HEK293 (cell line): ENCODE results near the gene SNX8.

Experiments used
- SETDB1 ChIP-seq: IDR thresholded peaks from one replicate; pipeline ENCODE4 v1.6.1; 2017; ENCODE audit warnings: mild to moderate bottlenecking, low read length, moderate library complexity, mixed read lengths; ENCODE audit not compliant: insufficient read length
- SP3 ChIP-seq: fragments of 450-650 bp; formaldehyde crosslinking; IDR thresholded peaks from 2 replicates; pipeline ENCODE4 v1.5.1; 2016; ENCODE audit warnings: missing biosample characterization, missing genetic modification characterization
- ZFP37 ChIP-seq: fragments of 450-650 bp; formaldehyde crosslinking; IDR thresholded peaks from 2 replicates; pipeline ENCODE4 v1.5.1; 2016; ENCODE audit warnings: missing biosample characterization, missing genetic modification characterization
- ZNF121 ChIP-seq: fragments of 450-650 bp; formaldehyde crosslinking; IDR thresholded peaks from 2 replicates; pipeline ENCODE4 v1.5.1; 2016; ENCODE audit warnings: missing biosample characterization, missing genetic modification characterization
- ZNF324 ChIP-seq: fragments of 450-650 bp; formaldehyde crosslinking; IDR thresholded peaks from 2 replicates; pipeline ENCODE4 v1.5.1; 2016; ENCODE audit warnings: missing biosample characterization, missing genetic modification characterization
- ZNF747 ChIP-seq: fragments of 450-650 bp; formaldehyde crosslinking; IDR thresholded peaks from 2 replicates; pipeline ENCODE4 v1.5.1; 2016; ENCODE audit warnings: missing biosample characterization, missing genetic modification characterization
- TF ChIP-seq, protein P1 (sequence below): fragments of 450-650 bp; formaldehyde crosslinking; IDR thresholded peaks from 2 replicates; pipeline ENCODE4 v1.5.1; 2016; ENCODE audit warnings: missing biosample characterization, missing genetic modification characterization
- TF ChIP-seq, protein P2 (sequence below): sonication (generic); formaldehyde crosslinking; IDR thresholded peaks from 2 replicates; pipeline ENCODE4 v1.8.1; 2022; ENCODE audit warnings: mild to moderate bottlenecking, moderate library complexity, missing genetic modification reagents

DNA sequence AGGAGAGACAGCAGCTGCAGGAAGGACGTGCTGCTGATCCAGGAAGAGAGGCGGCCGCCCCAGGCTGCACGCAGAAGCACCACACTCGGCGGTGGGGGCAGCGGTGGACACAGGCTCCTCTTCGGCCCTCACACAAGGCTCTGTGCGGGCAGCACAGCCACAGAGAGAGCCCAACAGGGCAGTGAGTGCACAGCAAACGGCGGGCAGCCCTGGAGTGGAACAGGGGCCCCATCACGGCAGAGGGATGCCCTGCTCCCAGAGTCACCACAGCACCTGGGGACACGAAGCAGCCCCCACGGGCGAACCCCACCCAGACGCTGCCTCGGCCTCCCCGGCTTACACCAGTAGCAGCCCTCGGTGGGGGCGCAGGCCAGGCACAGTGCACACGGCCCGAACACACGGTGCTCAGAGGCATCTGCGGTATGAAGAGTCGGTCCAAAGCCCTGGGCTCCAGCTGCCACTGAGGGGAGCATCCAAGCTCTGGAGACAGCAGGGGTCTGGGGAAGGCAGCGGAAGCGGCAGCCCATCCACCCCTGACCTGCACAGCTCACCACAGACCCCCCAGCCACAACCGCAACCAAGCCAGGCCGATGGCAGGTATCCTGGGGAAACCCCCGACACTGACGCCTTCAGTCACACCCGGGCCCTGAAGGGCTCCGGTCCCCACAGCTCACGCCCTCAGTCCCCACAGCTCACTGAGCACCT is 55.4 kb downstream of the SNX8 start:
- TF ChIP-seq ZNF121 (tag by site-specific recombination) (no peak), SETDB1 (no peak), ZNF324 (no peak), ZFP37 (no peak), SP3 (tag by site-specific recombination) (no peak), ZNF747 (no peak)
- TF ChIP-seq, protein P1, sequence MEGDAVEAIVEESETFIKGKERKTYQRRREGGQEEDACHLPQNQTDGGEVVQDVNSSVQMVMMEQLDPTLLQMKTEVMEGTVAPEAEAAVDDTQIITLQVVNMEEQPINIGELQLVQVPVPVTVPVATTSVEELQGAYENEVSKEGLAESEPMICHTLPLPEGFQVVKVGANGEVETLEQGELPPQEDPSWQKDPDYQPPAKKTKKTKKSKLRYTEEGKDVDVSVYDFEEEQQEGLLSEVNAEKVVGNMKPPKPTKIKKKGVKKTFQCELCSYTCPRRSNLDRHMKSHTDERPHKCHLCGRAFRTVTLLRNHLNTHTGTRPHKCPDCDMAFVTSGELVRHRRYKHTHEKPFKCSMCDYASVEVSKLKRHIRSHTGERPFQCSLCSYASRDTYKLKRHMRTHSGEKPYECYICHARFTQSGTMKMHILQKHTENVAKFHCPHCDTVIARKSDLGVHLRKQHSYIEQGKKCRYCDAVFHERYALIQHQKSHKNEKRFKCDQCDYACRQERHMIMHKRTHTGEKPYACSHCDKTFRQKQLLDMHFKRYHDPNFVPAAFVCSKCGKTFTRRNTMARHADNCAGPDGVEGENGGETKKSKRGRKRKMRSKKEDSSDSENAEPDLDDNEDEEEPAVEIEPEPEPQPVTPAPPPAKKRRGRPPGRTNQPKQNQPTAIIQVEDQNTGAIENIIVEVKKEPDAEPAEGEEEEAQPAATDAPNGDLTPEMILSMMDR (tag by site-specific recombination) = no peak
- TF ChIP-seq, protein P2, sequence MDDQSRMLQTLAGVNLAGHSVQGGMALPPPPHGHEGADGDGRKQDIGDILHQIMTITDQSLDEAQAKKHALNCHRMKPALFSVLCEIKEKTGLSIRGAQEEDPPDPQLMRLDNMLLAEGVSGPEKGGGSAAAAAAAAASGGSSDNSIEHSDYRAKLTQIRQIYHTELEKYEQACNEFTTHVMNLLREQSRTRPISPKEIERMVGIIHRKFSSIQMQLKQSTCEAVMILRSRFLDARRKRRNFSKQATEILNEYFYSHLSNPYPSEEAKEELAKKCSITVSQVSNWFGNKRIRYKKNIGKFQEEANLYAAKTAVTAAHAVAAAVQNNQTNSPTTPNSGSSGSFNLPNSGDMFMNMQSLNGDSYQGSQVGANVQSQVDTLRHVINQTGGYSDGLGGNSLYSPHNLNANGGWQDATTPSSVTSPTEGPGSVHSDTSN (CRISPR knock-in tag) = no peak
